ENCODE results near the gene MRNIP. TPM values are rescaled to one million over a fixed set of nuclear protein-coding genes. Genes with fewer than 3 reads are reported as not detected.

The MRNIP gene
- total RNA-seq, 3 donors from 2014 or later = 20.8 to 38.3 (median 27.5) TPM

GRCh38 chr5:179886190-179886911 lies 27.7 kb upstream of the MRNIP start:
- TF ChIP-seq, protein P1, sequence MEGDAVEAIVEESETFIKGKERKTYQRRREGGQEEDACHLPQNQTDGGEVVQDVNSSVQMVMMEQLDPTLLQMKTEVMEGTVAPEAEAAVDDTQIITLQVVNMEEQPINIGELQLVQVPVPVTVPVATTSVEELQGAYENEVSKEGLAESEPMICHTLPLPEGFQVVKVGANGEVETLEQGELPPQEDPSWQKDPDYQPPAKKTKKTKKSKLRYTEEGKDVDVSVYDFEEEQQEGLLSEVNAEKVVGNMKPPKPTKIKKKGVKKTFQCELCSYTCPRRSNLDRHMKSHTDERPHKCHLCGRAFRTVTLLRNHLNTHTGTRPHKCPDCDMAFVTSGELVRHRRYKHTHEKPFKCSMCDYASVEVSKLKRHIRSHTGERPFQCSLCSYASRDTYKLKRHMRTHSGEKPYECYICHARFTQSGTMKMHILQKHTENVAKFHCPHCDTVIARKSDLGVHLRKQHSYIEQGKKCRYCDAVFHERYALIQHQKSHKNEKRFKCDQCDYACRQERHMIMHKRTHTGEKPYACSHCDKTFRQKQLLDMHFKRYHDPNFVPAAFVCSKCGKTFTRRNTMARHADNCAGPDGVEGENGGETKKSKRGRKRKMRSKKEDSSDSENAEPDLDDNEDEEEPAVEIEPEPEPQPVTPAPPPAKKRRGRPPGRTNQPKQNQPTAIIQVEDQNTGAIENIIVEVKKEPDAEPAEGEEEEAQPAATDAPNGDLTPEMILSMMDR (IDR thresholded peaks at IDR 0.05) = no peak
- H3K4me3 ChIP-seq = no peak overlapping the region
- no peaks in the 10 kb centered on the region for H3K4me1 ChIP-seq (ENCODE audit: low read depth)
- DNase-seq = no peak
- ATAC-seq = no peak
- peaks cover 12% of the 10 kb centered on the region for H3K9me3 ChIP-seq
- H3K36me3 ChIP-seq (ENCODE audit: low read depth) = peaks cover 10% of the 10 kb centered on the region
- intact Hi-C loops (cut with DNase I, micrococcal nuclease) = no loop called here

- Histone ChIP-seq H3K4me3 (no peak overlapping the region), H3K36me3 (ENCODE audit: low read depth) (peaks cover 4% of the 10 kb centered on the region), H3K9me3 (peaks cover 12% of the 10 kb centered on the region), H3K4me1 (ENCODE audit: low read depth) (no peaks in the 10 kb centered on the region)
- intact Hi-C loops (cut with DNase I, micrococcal nuclease) = no loop called here
- ATAC-seq (no peak), DNase-seq (no peak)
- TF ChIP-seq, protein P1 (IDR thresholded peaks at IDR 0.05) = no peak
Observed at GRCh38 chr5:179885491-179886090, 27.0 kb upstream of the MRNIP start.

- intact Hi-C loops (cut with DNase I, micrococcal nuclease) = no loop called here
- peaks cover 7% of the 10 kb centered on the region for H3K36me3 ChIP-seq (ENCODE audit: low read depth)
- no peaks in the 10 kb centered on the region for H3K4me1 ChIP-seq (ENCODE audit: low read depth)
- no peak overlapping the region for H3K4me3 ChIP-seq
- TF ChIP-seq, protein P1 (IDR thresholded peaks at IDR 0.05) = no peak
- H3K9me3 ChIP-seq = peaks cover 12% of the 10 kb centered on the region
- DNase-seq (no peak), ATAC-seq (no peak)
Observed at GRCh38 chr5:179883163-179883562, 24.5 kb upstream of the MRNIP start.

DNA sequence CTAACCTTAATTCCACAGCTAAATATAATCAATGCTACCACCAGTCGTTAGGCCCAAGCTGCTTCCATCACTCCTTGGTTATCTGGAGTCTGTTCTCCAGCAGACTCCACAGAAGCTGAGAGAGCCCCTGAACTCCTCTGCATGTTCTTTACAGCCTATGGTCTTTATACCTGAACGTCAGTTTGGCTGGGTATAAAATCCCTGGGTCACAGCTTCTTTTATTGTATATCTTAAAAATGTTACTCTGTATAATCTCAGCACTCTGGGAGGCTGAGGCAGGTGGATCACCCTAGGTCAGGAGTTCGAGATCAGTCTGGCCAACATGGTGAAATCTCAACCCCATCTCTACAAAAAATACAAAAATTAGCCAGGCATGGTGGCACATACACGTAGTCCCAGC lies 23.7 kb upstream of the MRNIP start:
- intact Hi-C loops (cut with DNase I, micrococcal nuclease) = no loop called here
- no peak for DNase-seq
- H3K9me3 ChIP-seq = peaks cover 12% of the 10 kb centered on the region
- H3K4me1 ChIP-seq (ENCODE audit: low read depth) = no peaks in the 10 kb centered on the region
- TF ChIP-seq, protein P1 (IDR thresholded peaks at IDR 0.05) = no peak
- no peak for ATAC-seq
- peaks cover 7% of the 10 kb centered on the region for H3K36me3 ChIP-seq (ENCODE audit: low read depth)
- no peak overlapping the region for H3K4me3 ChIP-seq

GRCh38 chr5:179880848-179881590 lies 22.4 kb upstream of the MRNIP start:
- TF ChIP-seq, protein P1 (IDR thresholded peaks at IDR 0.05) = no peak
- peaks cover 12% of the 10 kb centered on the region for H3K9me3 ChIP-seq
- no peaks in the 10 kb centered on the region for H3K4me1 ChIP-seq (ENCODE audit: low read depth)
- H3K36me3 ChIP-seq (ENCODE audit: low read depth) = peaks cover 7% of the 10 kb centered on the region
- intact Hi-C loops (cut with DNase I, micrococcal nuclease) = no loop called here
- H3K4me3 ChIP-seq = no peak overlapping the region
- no peak for ATAC-seq
- DNase-seq = no peak

Data from mucosa of descending colon (tissue), 3 donors.